CD14-positive monocyte (primary cell): ENCODE measurements around the gene CHRNE. TPM values are rescaled to one million over a fixed set of nuclear protein-coding genes. Genes with fewer than 3 reads are reported as not detected.
A peak's percentile ranks its signal among the peaks of the same experiment; 100 is the strongest.

ENCODE experiments used
- DNase-seq, 3 donors: peaks; one replicate each; pipeline ENCODE4 v3.0.0-alpha.2; 2011 to 2022
- H2AFZ ChIP-seq: 2 replicates; pipeline ENCODE4 v1.6.0; 2012; ENCODE audit warnings: mild to moderate bottlenecking, low read depth, low read length, inconsistent platforms; ENCODE audit not compliant: insufficient read depth, poor library complexity, severe bottlenecking
- H3K27ac ChIP-seq, 2 donors: 1 replicate in 1 of 2; 2 replicates in 1 of 2; pipeline ENCODE4 v1.5.1; 2012 to 2013; ENCODE audit warnings: low read length in 2 of 2, control low read depth in 1 of 2, inconsistent platforms in 1 of 2, low read depth in 1 of 2, mild to moderate bottlenecking in 1 of 2
- H3K27me3 ChIP-seq, 2 donors: one replicate each; pipeline versions ENCODE4 v1.6.0 to v1.6.1; 2011 to 2013; ENCODE audit warnings: low read length in 2 of 2; ENCODE audit not compliant: control insufficient read depth in 2 of 2, insufficient read depth in 2 of 2
- H3K36me3 ChIP-seq, 2 donors: replicated peaks in 1 of 2; 1 replicate in 1 of 2; 2 replicates in 1 of 2; pipeline versions ENCODE4 v1.5.1 to v1.6.1; 2012 to 2013; ENCODE audit warnings: low read length in 2 of 2, control low read depth in 1 of 2, inconsistent platforms in 1 of 2, mild to moderate bottlenecking in 1 of 2; ENCODE audit not compliant: insufficient read depth in 2 of 2, control insufficient read depth in 1 of 2
- H3K4me1 ChIP-seq, 2 donors: 1 replicate in 1 of 2; 2 replicates in 1 of 2; pipeline versions ENCODE4 v1.5.1 to v1.6.1; 2012 to 2013; ENCODE audit warnings: low read length in 2 of 2, control low read depth in 1 of 2, inconsistent platforms in 1 of 2, mild to moderate bottlenecking in 1 of 2, moderate library complexity in 1 of 2; ENCODE audit not compliant: insufficient read depth in 2 of 2, control insufficient read depth in 1 of 2
- H3K4me2 ChIP-seq: replicated peaks from 2 replicates; pipeline ENCODE3; 2012; ENCODE audit warnings: low read length, moderate library complexity, mild to moderate bottlenecking; ENCODE audit not compliant: poor library complexity, severe bottlenecking; ENCODE audit errors: extremely low read depth
- H3K4me3 ChIP-seq, 3 experiments: fragments of 200-600 bp in 1 of 3; sonication (generic) in 1 of 3; replicated peaks in 1 of 3; 1 replicate in 2 of 3; 2 replicates in 1 of 3; pipeline ENCODE4 v1.5.1; 2011 to 2013; ENCODE audit warnings: low read length in 3 of 3, mild to moderate bottlenecking in 3 of 3, control low read depth in 2 of 3, low read depth in 2 of 3, inconsistent platforms in 1 of 3, moderate library complexity in 1 of 3
- H3K79me2 ChIP-seq: 2 replicates; pipeline ENCODE4 v1.6.0; 2012; ENCODE audit warnings: mild to moderate bottlenecking, control low read depth, inconsistent platforms, low read length, moderate library complexity; ENCODE audit not compliant: insufficient read depth
- H3K9ac ChIP-seq: 2 replicates; pipeline ENCODE4 v1.6.0; 2017; ENCODE audit warnings: low read length, mild to moderate bottlenecking; ENCODE audit not compliant: insufficient read depth, poor library complexity, severe bottlenecking
- H3K9me3 ChIP-seq, 2 donors: replicated peaks in 1 of 2; 1 replicate in 1 of 2; 2 replicates in 1 of 2; pipeline versions ENCODE4 v1.5.1 to v1.6.1; 2012 to 2013; ENCODE audit warnings: low read length in 2 of 2, control low read depth in 1 of 2; ENCODE audit not compliant: control insufficient read depth in 1 of 2, insufficient read depth in 1 of 2
- H4K20me1 ChIP-seq: 2 replicates; pipeline ENCODE4 v1.6.0; 2012; ENCODE audit warnings: mild to moderate bottlenecking, low read length, control low read depth, moderate library complexity; ENCODE audit not compliant: insufficient read depth
- H3K27ac Mint-ChIP-seq, 7 donors: one replicate each; pipeline ENCODE4 v1.8.0; 2020; ENCODE audit warnings: mild to moderate bottlenecking in 7 of 7, mixed read lengths in 7 of 7, moderate library complexity in 6 of 7, inconsistent platforms in 2 of 7
- H3K27me3 Mint-ChIP-seq, 3 donors: one replicate each; pipeline ENCODE4 v1.8.0; 2021 to 2022; ENCODE audit warnings: low read depth in 3 of 3, mild to moderate bottlenecking in 3 of 3, mixed read lengths in 3 of 3, moderate library complexity in 3 of 3, inconsistent platforms in 1 of 3
- H3K36me3 Mint-ChIP-seq, 2 donors: one replicate each; pipeline ENCODE4 v1.8.0; 2020; ENCODE audit warnings: mixed read lengths in 2 of 2, inconsistent platforms in 1 of 2, mild to moderate bottlenecking in 1 of 2
- H3K4me1 Mint-ChIP-seq: one replicate; pipeline ENCODE4 v1.8.0; 2020; ENCODE audit warnings: mild to moderate bottlenecking, mixed read lengths
- H3K4me3 Mint-ChIP-seq, 2 donors: one replicate each; pipeline ENCODE4 v1.8.0; 2020; ENCODE audit warnings: mild to moderate bottlenecking in 2 of 2, mixed read lengths in 2 of 2, moderate library complexity in 1 of 2
- H3K9me3 Mint-ChIP-seq, 7 donors: one replicate each; pipeline ENCODE4 v1.8.0; 2020 to 2022; ENCODE audit warnings: mixed read lengths in 7 of 7, mild to moderate bottlenecking in 6 of 7, moderate library complexity in 6 of 7, inconsistent platforms in 2 of 7
- WGBS: methylation state at CpG from one replicate; pipeline ENCODE4 v1.1.5; 2013; ENCODE audit warnings: missing lambda C conversion rate; ENCODE audit not compliant: insufficient coverage; 5-methylcytosine and 5-hydroxymethylcytosine counted together
- intact Hi-C, 2 donors: fragments of 100-400 bp; cut with micrococcal nuclease; formaldehyde crosslinking; loops; one replicate each; pipeline versions ENCODE4 v1.15.0 to v1.15.1; 2023
- polyA minus RNA-seq: library from RNA; depleted of rRNA, polyadenylated mRNA; stranded (reverse); fragments of >200 nt; gene quantifications from 2 replicates; pipeline ENCODE4 v1.2.3, GENCODE V29; 2012
- polyA plus RNA-seq, 3 donors: library from polyadenylated mRNA; depleted of rRNA in 1 of 3; unstranded in 2 of 3; stranded (reverse) in 1 of 3; fragments of 300-500 nt in 2 of 3; fragments of >200 nt in 1 of 3; fragmentation: Illumina TruSeq in 2 of 3; gene quantifications; 1 replicate in 2 of 3; 2 replicates in 1 of 3; pipeline ENCODE4 v1.2.3, GENCODE V29; 2012 to 2021
- total RNA-seq, 12 experiments: library from RNA in 1 of 12; stranded (reverse) in 1 of 12; fragments of 120-200 nt in 1 of 12; gene quantifications; one replicate each; pipeline ENCODE4 v1.2.4 and lab custom pipeline; 2013 to 2026; ENCODE audit warnings: mixed read lengths in 6 of 12, inconsistent platforms in 1 of 12
- TF ChIP-seq, protein P1 (sequence below): fragments of 200-600 bp; IDR thresholded peaks from one replicate; pipeline ENCODE4 v1.8.0; 2022; ENCODE audit warnings: antibody characterized with exemption, mild to moderate bottlenecking

Gene CHRNE
- 4.5 TPM for total RNA-seq (2013)
- 10 to 100 TPM in 1 of 3 donors, 1 to 10 TPM in 1, under 1 TPM in 1; 0.54 to 12.6 (median 2.1) TPM for polyA plus RNA-seq
- 17.1 and 17.3 TPM in 2 replicates for polyA minus RNA-seq
- 1.7 to 16.3 (median 9.3) reads per million in 11 experiments for total RNA-seq (lab: John Stamatoyannopoulos, UW)

GRCh38 chr17:4903051-4903818 lies at the start of gene CHRNE:
TSS of gene CHRNE (minus strand) at chr17:4903098. CDS start at chr17:4903063, 35 bp downstream.
- H2AFZ ChIP-seq: no peak within 1 kb of the TSS
- peaks cover 47 to 53% of the 10 kb centered on the region in 2 donors for H3K4me1 ChIP-seq
- WGBS: 0% methylated on average over 8 of the region's 10 CpGs
- intact Hi-C loops: loop anchor here (5.0 to 10.0 kb wide), 2 partner anchors 44 to 162 kb away; partner anchors contain the start of gene PFN1 (in 1 of the 2)
- no peaks in the 10 kb centered on the region for H3K9me3 ChIP-seq
- no peaks in the 10 kb centered on the region for H4K20me1 ChIP-seq
- Mint-ChIP-seq H3K4me1 (peaks cover 43% of the 10 kb centered on the region), H3K27me3 (peaks cover 38 to 61% (median 60%) of the 10 kb centered on the region in 3 donors), H3K36me3 (peaks cover 5 to 12% of the 10 kb centered on the region in 2 donors), H3K4me3 (peak within 1 kb of the TSS; percentile 62 to 68), H3K9me3 (peaks cover 0 to 10% (median 3%) of the 10 kb centered on the region in 7 donors), H3K27ac (peak within 1 kb of the TSS; percentile 79 to 96 (median 85))
- peak within 1 kb of the TSS; percentile 89 for H3K4me2 ChIP-seq
- TF ChIP-seq, protein P1, sequence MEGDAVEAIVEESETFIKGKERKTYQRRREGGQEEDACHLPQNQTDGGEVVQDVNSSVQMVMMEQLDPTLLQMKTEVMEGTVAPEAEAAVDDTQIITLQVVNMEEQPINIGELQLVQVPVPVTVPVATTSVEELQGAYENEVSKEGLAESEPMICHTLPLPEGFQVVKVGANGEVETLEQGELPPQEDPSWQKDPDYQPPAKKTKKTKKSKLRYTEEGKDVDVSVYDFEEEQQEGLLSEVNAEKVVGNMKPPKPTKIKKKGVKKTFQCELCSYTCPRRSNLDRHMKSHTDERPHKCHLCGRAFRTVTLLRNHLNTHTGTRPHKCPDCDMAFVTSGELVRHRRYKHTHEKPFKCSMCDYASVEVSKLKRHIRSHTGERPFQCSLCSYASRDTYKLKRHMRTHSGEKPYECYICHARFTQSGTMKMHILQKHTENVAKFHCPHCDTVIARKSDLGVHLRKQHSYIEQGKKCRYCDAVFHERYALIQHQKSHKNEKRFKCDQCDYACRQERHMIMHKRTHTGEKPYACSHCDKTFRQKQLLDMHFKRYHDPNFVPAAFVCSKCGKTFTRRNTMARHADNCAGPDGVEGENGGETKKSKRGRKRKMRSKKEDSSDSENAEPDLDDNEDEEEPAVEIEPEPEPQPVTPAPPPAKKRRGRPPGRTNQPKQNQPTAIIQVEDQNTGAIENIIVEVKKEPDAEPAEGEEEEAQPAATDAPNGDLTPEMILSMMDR: peak; percentile 91
- H3K79me2 ChIP-seq: no peaks in the 10 kb centered on the region
- peak; percentile 62 to 78 (median 64) for DNase-seq
- peak within 1 kb of the TSS in 1 of 3 experiments; percentile 83 for H3K4me3 ChIP-seq
- H3K27ac ChIP-seq: peak within 1 kb of the TSS; percentile 33 to 80
- no peaks in the 10 kb centered on the region for H3K36me3 ChIP-seq
- peak within 1 kb of the TSS; percentile 49 for H3K9ac ChIP-seq
- H3K27me3 ChIP-seq: peaks cover 0 to 26% of the 10 kb centered on the region in 2 donors

DNA sequence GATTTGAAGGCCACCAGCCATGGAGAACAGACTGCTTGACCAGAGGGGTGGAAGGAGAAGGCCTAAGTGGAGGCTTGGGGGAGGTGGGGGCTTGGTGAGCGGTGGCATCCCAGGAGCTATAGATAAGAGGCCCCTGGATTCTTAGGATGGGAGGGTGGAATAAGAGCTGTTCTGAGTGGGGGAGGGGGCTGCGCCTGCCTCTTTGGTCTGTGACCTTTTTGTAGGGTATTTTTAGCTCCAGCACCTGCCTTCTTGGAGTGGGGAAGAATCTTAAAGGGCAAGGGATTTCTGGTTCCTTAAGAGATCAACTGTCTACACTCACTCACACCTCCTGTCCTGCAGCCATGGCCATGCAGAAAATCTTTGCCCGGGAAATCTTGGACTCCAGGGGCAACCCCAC lies 48.6 kb upstream of the CHRNE start:
- Histone ChIP-seq H3K4me3 (no peak overlapping the region), H3K4me2 (no peak overlapping the region), H3K36me3 (peaks cover 4% of the 10 kb centered on the region in 2 donors), H3K4me1 (peaks cover 18 to 35% of the 10 kb centered on the region in 2 donors), H3K27me3 (no peaks in the 10 kb centered on the region), H3K79me2 (peaks cover 27% of the 10 kb centered on the region), H4K20me1 (peaks cover 19% of the 10 kb centered on the region), H3K9me3 (no peaks in the 10 kb centered on the region), H3K27ac (no peak overlapping the region), H3K9ac (no peak overlapping the region), H2AFZ (no peak overlapping the region)
- no peak for DNase-seq
- H3K4me3 Mint-ChIP-seq: no peak overlapping the region
- WGBS: 92% methylated on average over 2 of the region's 3 CpGs
- H3K36me3 Mint-ChIP-seq: peaks cover 4 to 10% of the 10 kb centered on the region in 2 donors
- H3K9me3 Mint-ChIP-seq: no peaks in the 10 kb centered on the region
- TF ChIP-seq, protein P1: no peak
- peaks cover 22% of the 10 kb centered on the region for H3K4me1 Mint-ChIP-seq
- H3K27me3 Mint-ChIP-seq: peaks cover 2 to 8% (median 3%) of the 10 kb centered on the region in 3 donors
- intact Hi-C loops: loop anchor here in 1 of 2 donors (5.0 kb wide), 1 partner anchor 36 kb away; the partner anchor contains the start of gene CAMTA2
- H3K27ac Mint-ChIP-seq: peak overlapping the region in 4 of 7 donors; percentile 61 to 98 (median 94)
